Measurements from ENCODE around the gene ZFAND3.
A peak's percentile ranks its signal among the peaks of the same experiment; 100 is the strongest.

The ZFAND3 gene

DNA sequence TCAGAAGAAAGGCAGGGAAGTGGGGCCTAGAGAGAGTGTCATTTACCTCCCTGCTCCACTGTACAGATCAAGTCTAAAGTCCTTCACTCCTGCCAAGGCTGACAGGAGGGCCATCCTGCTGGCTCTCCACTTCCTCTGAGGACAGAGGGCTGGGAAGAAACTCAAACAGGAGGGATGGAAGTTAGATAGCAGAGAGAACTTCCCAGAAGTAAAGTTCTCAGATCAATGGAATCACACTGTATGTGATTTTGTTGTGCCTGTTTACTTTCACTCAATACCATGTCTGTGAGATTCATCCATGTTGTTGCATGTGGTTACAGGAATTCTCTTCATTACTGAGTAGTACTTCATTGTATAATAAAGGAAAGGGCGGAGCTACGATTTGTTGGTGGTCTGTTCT, 32.3 kb upstream of the ZFAND3 start:
- Mint-ChIP-seq H3K4me1 (peaks cover 26% of the 10 kb centered on the region), H3K27ac (no peak overlapping the region), H3K9me3 (no peaks in the 10 kb centered on the region), H3K4me3 (no peak overlapping the region), H3K36me3 (no peaks in the 10 kb centered on the region), H3K27me3 (peaks cover 57% of the 10 kb centered on the region)
- CTCF ChIA-PET = interaction anchor here (0.6 kb wide), 1 partner anchor 8 kb away, joined by 3 read pairs; no protein-coding TSS in a partner anchor
- no peak for DNase-seq

DNA sequence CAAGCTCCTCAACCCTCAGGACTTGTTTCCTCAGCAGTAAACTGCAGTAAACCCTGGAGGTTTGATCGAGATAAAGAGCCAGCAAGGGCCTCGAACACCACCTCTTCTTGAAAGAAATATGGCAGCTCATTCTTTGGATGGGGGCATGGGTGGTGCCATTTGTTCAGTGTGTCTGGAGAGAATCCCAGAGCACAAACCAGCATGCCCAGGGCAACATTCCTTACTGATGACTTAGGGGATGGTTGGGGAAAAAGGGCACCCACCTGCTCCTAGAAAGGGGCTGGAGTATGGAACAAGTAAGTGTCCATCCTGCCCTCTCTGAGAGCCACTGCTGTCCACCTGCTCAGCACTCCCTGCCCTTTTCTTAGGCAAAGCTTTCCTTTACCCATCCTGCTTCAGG, 31.3 kb upstream of the ZFAND3 start:
- DNase-seq = no peak
- H3K9me3 Mint-ChIP-seq = no peaks in the 10 kb centered on the region
- H3K27me3 Mint-ChIP-seq = peaks cover 49% of the 10 kb centered on the region
- no peaks in the 10 kb centered on the region for H3K36me3 Mint-ChIP-seq
- H3K4me3 Mint-ChIP-seq = no peak overlapping the region
- CTCF ChIA-PET = no interaction called here
- H3K4me1 Mint-ChIP-seq = peaks cover 20% of the 10 kb centered on the region
- no peak overlapping the region for H3K27ac Mint-ChIP-seq

DNA sequence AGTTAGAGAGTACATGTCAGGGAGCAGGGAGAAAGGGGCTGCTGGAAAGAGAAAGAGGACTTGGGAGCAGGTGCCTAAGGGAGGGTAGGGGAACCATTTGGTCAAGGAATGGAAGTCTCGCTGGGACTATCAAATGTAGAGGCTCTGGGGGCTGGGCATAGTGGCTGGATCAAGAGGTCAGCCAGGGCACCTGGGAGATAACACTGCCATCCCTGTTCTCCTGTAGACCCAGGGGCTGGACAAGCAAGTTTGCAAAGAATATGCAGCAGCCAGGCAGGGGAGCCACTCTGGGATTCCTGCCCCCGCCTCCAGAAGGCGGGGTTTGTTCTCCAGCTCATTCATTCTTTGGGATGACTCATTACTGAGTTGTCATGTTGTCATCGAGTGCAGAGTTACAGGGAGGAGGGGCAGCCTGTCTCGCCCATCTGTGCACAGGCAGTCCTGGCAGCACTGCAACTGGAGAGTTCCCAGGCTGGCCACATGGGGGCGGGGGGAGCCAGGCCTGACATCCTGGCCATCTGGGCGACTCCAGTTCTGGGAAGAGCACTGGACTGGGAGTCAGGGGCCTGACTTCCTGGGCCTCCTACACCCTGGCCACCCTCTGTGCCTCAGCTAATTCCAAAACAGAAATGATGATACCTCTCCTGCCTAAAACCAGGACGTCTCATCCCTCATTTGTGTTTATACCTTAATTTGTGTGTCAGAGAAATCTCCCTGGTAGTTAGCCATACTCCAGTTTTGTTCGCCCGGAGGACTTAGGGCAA, 28.2 kb upstream of the ZFAND3 start:
- CTCF ChIA-PET = interaction anchor here (0.6 to 1.6 kb wide), 12 partner anchors 14 to 779 kb away, joined by 3 to 6 read pairs (median 3); no protein-coding TSS in a partner anchor

DNA sequence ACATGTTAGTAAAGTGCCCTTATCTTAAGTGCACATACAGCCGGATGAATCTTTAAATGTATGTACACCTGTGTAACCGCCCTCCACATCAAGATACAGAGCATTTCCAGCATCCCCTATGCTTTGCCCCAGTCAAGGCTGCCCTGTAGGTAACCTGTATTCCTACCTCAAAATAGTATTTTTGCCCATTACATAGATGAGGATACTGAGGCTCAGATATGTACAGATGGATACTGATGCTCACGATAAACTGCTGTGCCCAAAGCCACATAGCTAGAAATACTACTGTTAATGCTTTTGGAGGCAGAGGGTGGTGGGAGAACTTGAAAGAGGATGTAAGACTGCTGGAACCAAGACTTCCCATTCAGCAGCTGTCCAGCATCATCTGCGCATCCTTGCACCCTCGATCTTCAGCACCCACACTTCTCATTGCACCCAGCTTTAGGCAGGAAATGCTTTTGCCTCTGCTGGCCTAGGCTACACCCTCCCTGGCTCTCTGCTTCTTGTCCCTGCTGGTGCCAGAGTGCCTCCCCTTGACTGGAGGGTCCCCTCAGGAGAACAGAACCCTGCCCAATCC, 27.0 kb upstream of the ZFAND3 start:
- H3K4me3 Mint-ChIP-seq = no peak overlapping the region
- H3K4me1 Mint-ChIP-seq = peaks cover 6% of the 10 kb centered on the region
- CTCF ChIA-PET = interaction anchor here (1.0 to 1.6 kb wide), 2 partner anchors 26 to 66 kb away, joined by 3 to 6 read pairs; no protein-coding TSS in a partner anchor
- no peak for DNase-seq
- H3K36me3 Mint-ChIP-seq = no peaks in the 10 kb centered on the region
- peaks cover 20% of the 10 kb centered on the region for H3K27me3 Mint-ChIP-seq
- H3K9me3 Mint-ChIP-seq = no peaks in the 10 kb centered on the region
- no peak overlapping the region for H3K27ac Mint-ChIP-seq

More for the DNA sequence above, 28.2 kb upstream of the ZFAND3 start:
- Mint-ChIP-seq H3K4me1 (peaks cover 6% of the 10 kb centered on the region), H3K9me3 (no peaks in the 10 kb centered on the region), H3K4me3 (no peak overlapping the region), H3K36me3 (no peaks in the 10 kb centered on the region), H3K27me3 (peaks cover 26% of the 10 kb centered on the region), H3K27ac (no peak overlapping the region)
- DNase-seq = peak; percentile 85

DNA sequence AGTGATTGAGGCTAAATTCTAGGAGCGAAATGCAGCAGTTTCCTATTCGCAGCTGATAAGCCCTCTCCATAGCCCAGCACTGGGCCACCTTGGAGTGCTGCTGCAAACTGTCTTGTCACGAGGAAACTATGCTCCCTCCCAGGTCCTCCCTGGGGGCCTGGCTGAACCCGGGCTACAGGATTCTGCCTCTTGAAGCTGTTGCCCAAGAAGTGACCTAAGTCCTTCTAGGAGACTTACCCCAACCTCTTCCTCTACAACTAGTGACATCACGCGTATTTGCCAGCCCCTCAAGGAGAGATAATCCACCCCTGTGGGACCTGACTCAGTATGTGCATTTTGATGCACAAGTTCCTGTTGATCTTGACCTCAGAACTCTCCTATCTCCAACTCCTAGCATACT, 26.5 kb upstream of the ZFAND3 start:
- no peaks in the 10 kb centered on the region for H3K9me3 Mint-ChIP-seq
- no peak overlapping the region for H3K27ac Mint-ChIP-seq
- H3K4me3 Mint-ChIP-seq = no peak overlapping the region
- peaks cover 14% of the 10 kb centered on the region for H3K27me3 Mint-ChIP-seq
- H3K36me3 Mint-ChIP-seq = no peaks in the 10 kb centered on the region
- DNase-seq = no peak
- H3K4me1 Mint-ChIP-seq = peaks cover 6% of the 10 kb centered on the region
- CTCF ChIA-PET = interaction anchor here (1.0 kb wide), 1 partner anchor 25 kb away, joined by 3 read pairs; no protein-coding TSS in a partner anchor

DNA sequence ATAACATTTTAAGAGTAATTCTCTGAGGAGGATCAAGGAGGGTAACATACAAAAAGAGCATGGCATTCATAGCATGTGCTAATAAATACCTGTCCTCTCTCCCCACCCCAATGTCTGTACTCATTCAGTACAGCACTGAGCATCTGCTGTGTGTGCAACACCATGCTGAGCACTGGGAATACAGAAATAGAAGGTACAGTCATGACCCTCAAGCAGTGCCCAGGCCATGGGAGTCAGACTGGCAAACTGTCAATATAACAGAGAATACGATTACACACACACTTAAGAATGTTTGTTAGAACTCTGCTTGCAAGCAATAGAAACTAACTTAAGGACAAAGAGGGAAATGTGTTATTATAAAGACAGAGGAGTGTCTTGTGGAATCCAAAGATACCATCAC, 24.7 kb upstream of the ZFAND3 start:
- no peaks in the 10 kb centered on the region for H3K9me3 Mint-ChIP-seq
- CTCF ChIA-PET = interaction anchor here (0.6 kb wide), 1 partner anchor 8 kb away, joined by 3 read pairs; no protein-coding TSS in a partner anchor
- H3K36me3 Mint-ChIP-seq = no peaks in the 10 kb centered on the region
- no peak for DNase-seq
- H3K4me3 Mint-ChIP-seq = no peak overlapping the region
- H3K27ac Mint-ChIP-seq = no peak overlapping the region
- peaks cover 11% of the 10 kb centered on the region for H3K27me3 Mint-ChIP-seq
- peaks cover 6% of the 10 kb centered on the region for H3K4me1 Mint-ChIP-seq

DNA sequence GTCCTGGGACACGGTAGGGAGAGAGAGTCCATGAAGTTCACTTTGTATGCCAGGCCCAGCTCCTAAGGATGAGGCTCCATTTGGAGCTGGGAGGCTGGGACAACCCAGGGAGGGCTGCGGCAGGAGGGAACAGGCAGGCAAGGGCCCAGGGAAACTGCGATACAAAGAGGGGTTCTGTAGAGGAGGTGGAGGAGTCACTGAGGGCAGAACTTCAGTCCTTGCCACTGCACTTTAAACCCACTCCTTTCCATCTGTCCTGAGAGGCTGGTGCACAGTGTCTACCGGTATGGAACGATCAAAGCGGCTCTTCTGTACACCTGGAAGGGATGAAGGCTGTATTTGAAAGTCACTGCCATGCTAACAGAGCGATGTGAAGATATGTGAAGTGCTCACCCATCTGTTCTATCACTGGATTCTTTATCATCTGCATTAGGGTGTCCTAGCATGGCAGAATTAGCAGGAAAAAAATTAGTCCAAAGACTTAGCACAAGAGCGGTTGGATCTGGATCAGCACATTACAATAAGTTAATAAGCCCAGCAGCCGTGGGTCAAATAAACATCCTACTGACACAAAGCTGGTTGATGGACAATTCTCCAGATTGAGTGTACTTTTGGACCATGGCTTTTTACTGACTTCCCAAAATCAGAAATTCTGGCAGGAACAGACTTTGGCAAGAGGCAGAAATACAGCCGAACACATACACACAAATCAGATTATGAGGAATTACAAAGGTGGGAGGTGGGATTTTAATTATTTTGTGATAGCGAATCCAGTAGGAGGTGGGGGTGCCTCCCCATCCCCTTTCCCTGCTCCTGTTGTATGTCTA, 20.9 kb upstream of the ZFAND3 start:
- CTCF ChIA-PET = no interaction called here

DNA sequence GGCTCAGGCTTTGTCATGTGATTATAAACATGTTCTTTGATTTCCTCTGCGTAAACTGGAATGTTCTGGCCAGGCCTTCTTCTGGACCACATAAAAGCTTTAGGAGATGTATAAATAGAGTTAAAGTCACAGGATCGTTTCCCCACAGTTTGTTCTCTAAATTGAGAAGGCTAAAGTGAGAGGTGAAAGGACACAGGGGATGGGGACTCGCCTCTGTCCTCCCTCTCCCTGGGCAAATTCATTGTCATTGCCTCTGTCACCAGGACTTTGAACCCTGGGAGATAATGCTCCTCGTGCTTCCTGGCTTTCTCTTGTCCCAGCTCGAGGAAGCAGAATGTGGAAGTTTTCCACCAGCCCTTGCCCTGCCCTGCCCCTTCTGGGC, 20.3 kb upstream of the ZFAND3 start:
- no peak for DNase-seq
- H3K4me3 Mint-ChIP-seq = no peak overlapping the region
- CTCF ChIA-PET = no interaction called here
- no peaks in the 10 kb centered on the region for H3K36me3 Mint-ChIP-seq
- H3K27me3 Mint-ChIP-seq = peaks cover 14% of the 10 kb centered on the region
- H3K4me1 Mint-ChIP-seq = no peaks in the 10 kb centered on the region
- H3K9me3 Mint-ChIP-seq = no peaks in the 10 kb centered on the region
- no peak overlapping the region for H3K27ac Mint-ChIP-seq

More for the DNA sequence above, 20.9 kb upstream of the ZFAND3 start:
- Mint-ChIP-seq H3K27me3 (peaks cover 14% of the 10 kb centered on the region), H3K9me3 (no peaks in the 10 kb centered on the region), H3K27ac (no peak overlapping the region), H3K36me3 (no peaks in the 10 kb centered on the region), H3K4me3 (no peak overlapping the region), H3K4me1 (no peaks in the 10 kb centered on the region)
- DNase-seq = no peak

DNA sequence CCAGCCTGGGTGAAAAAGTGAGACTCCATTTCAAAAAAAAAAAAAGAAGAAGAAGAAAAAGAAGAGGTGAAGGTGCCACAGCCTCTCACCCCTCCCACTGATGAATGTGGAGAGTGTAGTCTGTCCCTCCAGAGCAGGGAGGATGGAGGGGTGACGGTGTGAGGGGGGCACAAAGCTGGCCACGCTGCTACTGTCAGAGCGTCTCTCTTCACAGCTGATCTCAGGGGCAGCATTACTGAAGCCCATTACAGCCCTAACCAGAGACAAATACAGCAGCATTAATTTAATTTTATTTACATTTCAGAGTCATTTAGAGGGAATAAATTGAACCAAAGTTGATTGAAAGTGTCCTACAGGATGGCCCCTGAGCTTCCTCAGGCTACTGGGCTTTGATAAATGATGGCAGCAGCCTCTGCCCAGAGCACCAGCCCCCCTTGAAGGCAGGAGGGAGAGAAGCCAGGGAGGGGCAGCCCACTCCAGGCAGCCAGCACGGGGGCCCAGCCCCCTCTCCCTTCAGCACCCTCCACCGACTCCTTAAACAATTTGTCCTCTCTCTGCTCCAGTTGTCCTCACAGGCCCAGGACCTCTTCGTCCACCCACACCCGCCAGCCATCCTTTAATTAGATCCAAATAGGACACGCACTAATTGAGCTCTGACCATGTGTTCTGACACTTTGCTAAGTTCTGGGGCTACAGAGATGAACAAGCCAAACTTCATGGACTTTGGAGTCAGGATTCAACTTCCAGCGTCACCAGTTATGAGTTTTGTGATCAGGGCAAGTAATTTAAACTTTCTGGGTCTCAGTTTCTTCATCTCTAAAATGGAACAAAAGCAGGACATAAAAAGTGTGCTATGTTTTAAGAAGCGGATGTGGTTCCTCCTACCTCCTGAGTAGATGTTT, 18.6 kb upstream of the ZFAND3 start:
- no peak overlapping the region for H3K27ac Mint-ChIP-seq

DNA sequence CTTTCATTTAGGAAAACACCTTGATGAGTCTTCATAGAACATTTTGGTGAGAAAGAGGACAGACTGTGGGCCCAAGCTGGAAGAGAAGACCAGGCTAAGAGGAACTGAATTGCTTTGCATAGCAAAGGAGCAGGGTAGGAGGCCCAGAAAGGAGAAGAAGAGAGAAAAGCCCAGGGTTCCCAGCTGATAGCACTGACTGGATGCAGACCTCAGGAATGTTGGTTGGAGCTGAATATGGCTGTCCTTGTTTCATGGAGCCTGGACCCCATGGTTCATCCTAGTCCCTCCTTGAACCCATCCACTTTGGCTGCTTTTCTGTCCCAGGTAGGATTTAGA, 18.0 kb upstream of the ZFAND3 start:
- Mint-ChIP-seq H3K27ac (no peak overlapping the region), H3K27me3 (peaks cover 9% of the 10 kb centered on the region), H3K9me3 (no peaks in the 10 kb centered on the region), H3K4me1 (no peaks in the 10 kb centered on the region), H3K4me3 (no peak overlapping the region), H3K36me3 (no peaks in the 10 kb centered on the region)
- no peak for DNase-seq
- CTCF ChIA-PET = no interaction called here

More for the DNA sequence above, 18.6 kb upstream of the ZFAND3 start:
- Mint-ChIP-seq H3K4me1 (no peaks in the 10 kb centered on the region), H3K9me3 (no peaks in the 10 kb centered on the region), H3K27me3 (peaks cover 9% of the 10 kb centered on the region), H3K36me3 (no peaks in the 10 kb centered on the region), H3K4me3 (no peak overlapping the region)
- CTCF ChIA-PET = no interaction called here
- DNase-seq = no peak

DNA sequence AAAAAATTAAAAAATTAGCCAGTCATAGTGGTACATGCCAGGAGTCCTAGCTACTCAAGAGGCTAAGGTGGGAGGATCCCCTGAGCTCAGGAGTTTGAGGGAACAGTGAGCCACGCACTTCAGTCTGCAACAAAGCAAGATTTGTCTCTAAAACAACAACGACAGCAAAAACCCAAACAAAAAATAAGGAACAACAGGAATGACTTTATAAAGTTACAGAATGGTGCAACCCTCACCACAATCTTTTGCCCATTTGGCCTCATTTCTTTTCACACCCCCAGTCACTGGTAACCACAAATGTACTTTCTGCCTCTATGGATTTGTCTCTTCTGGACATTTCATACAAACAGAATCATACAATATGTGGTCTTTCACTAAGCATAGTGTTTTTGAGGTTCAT, 16.7 kb upstream of the ZFAND3 start:
- H3K36me3 Mint-ChIP-seq = no peaks in the 10 kb centered on the region
- H3K27me3 Mint-ChIP-seq = peaks cover 9% of the 10 kb centered on the region
- CTCF ChIA-PET = no interaction called here
- H3K9me3 Mint-ChIP-seq = no peaks in the 10 kb centered on the region
- H3K27ac Mint-ChIP-seq = no peak overlapping the region
- no peak overlapping the region for H3K4me3 Mint-ChIP-seq
- no peak for DNase-seq
- H3K4me1 Mint-ChIP-seq = no peaks in the 10 kb centered on the region

DNA sequence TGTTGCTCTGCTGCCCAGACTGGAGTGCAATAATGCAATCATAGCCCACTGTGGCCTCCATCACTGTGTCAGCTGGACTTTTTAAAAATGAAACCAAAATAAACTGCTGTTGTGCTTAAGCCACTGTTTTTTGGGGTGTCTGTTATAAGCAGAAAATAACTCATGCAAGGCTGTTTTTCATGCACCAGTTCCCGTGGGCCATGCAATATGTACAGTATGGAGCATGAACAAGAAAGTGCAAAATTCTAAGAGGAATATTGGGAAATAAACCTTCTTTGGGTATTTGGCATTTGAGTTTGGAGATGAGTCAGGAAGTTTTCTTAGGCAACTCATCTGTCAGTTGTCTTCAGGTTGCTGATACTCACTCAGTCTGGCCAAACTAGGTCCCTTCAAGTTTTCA, 14.9 kb upstream of the ZFAND3 start:
- H3K4me3 Mint-ChIP-seq = no peak overlapping the region
- DNase-seq = no peak
- no peaks in the 10 kb centered on the region for H3K36me3 Mint-ChIP-seq
- CTCF ChIA-PET = interaction anchor here (0.6 to 2.1 kb wide), 2 partner anchors 14 to 518 kb away, joined by 4 to 5 read pairs; no protein-coding TSS in a partner anchor
- H3K9me3 Mint-ChIP-seq = no peaks in the 10 kb centered on the region
- no peaks in the 10 kb centered on the region for H3K4me1 Mint-ChIP-seq
- H3K27me3 Mint-ChIP-seq = peaks cover 21% of the 10 kb centered on the region
- no peak overlapping the region for H3K27ac Mint-ChIP-seq

DNA sequence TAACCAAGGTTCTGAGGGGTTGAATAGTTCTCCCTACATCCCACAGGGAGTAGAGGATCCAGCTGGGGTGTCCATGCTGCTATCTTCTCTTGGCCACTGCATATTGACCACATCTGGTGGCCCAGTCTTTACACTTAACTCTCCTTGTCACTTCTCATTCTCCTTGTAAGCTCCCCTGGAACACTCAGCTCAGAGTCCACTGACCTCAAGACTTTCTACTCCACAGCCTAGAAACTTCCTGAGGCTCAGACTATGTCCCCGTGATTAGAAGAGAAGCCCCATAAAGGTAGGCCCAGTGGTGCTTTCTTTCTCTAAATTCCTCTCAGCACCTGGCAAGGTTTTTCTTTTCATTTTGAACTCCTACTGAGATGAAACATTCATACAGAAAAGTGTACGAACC, 13.3 kb upstream of the ZFAND3 start:
- DNase-seq = no peak
- Mint-ChIP-seq H3K36me3 (no peaks in the 10 kb centered on the region), H3K27me3 (peaks cover 21% of the 10 kb centered on the region), H3K27ac (no peak overlapping the region), H3K4me3 (no peak overlapping the region), H3K4me1 (no peaks in the 10 kb centered on the region), H3K9me3 (no peaks in the 10 kb centered on the region)
- CTCF ChIA-PET = interaction anchor here (1.1 to 2.1 kb wide), 2 partner anchors 15 to 1599 kb away, joined by 3 to 5 read pairs; no protein-coding TSS in a partner anchor

DNA sequence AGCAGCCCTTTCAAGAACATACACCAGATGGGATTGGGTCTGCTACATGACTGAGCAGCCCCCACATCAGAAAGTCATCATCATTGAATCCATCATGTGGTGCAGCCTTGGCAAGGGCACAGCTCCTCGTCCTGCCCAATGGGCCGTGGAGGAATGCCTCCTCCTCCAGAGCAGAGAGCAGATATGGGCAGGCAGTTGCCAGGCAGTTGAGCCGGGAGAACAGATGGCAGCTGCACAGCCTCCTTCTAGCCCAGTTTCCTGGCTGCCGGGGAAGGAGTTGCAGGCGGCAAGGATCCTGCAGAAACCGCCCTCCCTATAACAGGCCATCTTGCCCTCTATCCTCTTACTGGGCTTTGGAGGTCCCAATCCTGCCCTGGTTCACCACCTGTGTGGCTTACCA, 11.9 kb upstream of the ZFAND3 start:
- Mint-ChIP-seq H3K4me1 (no peaks in the 10 kb centered on the region), H3K27me3 (peaks cover 24% of the 10 kb centered on the region), H3K27ac (no peak overlapping the region), H3K4me3 (no peak overlapping the region), H3K9me3 (no peaks in the 10 kb centered on the region), H3K36me3 (no peaks in the 10 kb centered on the region)
- DNase-seq = no peak
- CTCF ChIA-PET = no interaction called here
